Stomach (tissue), 4 donors: Measurements from ENCODE around the gene DERA.

Source experiments
- CTCF ChIP-seq, 7 experiments: fragments of 450-650 bp in 4 of 7; fragments of 200-600 bp in 3 of 7; sonication (generic) in 3 of 7; IDR thresholded peaks; one replicate each; pipeline ENCODE4 v1.5.1; 2016 to 2019; ENCODE audit warnings: antibody characterized with exemption in 7 of 7, control low read depth in 2 of 7, mild to moderate bottlenecking in 1 of 7
- EP300 ChIP-seq: sonication (generic); formaldehyde crosslinking; IDR thresholded peaks from one replicate; pipeline ENCODE4 v1.6.1; 2017; ENCODE audit warnings: antibody characterized with exemption
- POLR2A ChIP-seq, 4 donors: fragments of 450-650 bp; IDR thresholded peaks; one replicate each; pipeline ENCODE4 v1.6.1; 2016; ENCODE audit warnings: antibody characterized with exemption in 4 of 4, control low read depth in 2 of 4, mild to moderate bottlenecking in 1 of 4, moderate library complexity in 1 of 4
- POLR2AphosphoS5 ChIP-seq, 3 donors: sonication (generic); formaldehyde crosslinking; IDR thresholded peaks; one replicate each; pipeline ENCODE4 v1.6.1; 2016; ENCODE audit warnings: antibody characterized with exemption in 3 of 3

- no peak for TF ChIP-seq CTCF (IDR thresholded peaks at IDR 0.05)
- no peak for TF ChIP-seq EP300
- no peak for TF ChIP-seq POLR2AphosphoS5 (IDR thresholded peaks at IDR 0.05)
- no peak for TF ChIP-seq POLR2A (IDR thresholded peaks at IDR 0.05)
Observed at GRCh38 chr12:15883536-15883935, 27.6 kb upstream of the DERA start.
